ENCODE data around the gene TMEM176A. TPM values are rescaled to one million over a fixed set of nuclear protein-coding genes. Genes with fewer than 3 reads are reported as not detected.
A peak's percentile ranks its signal among the peaks of the same experiment; 100 is the strongest.

The TMEM176A gene
- total RNA-seq, 1 donor from 2014 or later = 57.4 TPM

DNA sequence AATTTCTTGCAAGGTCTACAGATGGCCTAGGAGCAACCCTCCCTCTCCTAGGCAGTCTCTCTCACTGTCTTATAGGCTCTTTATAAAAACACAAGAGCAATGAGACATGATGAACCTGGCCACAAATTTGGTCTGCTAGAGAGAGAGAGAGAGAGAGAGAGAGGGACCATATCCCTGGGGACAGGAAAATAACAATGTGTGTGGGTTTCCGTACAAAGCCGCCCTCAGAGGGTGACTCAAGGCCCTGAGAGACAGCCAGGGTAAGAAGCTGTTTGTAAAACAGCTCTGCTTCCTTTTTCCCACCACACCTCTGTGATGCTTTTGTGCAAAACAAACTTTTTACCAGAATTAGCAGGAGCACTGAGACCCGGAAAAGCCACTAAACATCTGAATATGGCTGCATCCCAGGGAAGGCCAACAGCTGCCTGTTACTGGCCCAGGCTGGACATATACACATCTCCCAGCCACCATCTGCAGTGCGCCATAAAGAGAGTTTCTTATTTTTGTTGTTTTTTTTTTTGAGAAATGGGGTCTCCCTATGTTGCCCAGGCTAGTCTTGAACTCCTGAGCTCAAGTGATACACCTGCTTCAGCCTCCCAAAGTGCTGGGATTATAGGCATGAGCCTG lies 45.0 kb upstream of the TMEM176A start:
- peak; percentile 58 to 74 for ATAC-seq
- Histone ChIP-seq H3K9me3 (no peaks in the 10 kb centered on the region), H3K4me3 (no peak overlapping the region), H3K27ac (peak overlapping the region; percentile 33), H3K27me3 (ENCODE audit: low read depth) (no peaks in the 10 kb centered on the region), H3K4me1 (peaks cover 25% of the 10 kb centered on the region), H3K36me3 (no peaks in the 10 kb centered on the region)
- TF ChIP-seq, protein P1, sequence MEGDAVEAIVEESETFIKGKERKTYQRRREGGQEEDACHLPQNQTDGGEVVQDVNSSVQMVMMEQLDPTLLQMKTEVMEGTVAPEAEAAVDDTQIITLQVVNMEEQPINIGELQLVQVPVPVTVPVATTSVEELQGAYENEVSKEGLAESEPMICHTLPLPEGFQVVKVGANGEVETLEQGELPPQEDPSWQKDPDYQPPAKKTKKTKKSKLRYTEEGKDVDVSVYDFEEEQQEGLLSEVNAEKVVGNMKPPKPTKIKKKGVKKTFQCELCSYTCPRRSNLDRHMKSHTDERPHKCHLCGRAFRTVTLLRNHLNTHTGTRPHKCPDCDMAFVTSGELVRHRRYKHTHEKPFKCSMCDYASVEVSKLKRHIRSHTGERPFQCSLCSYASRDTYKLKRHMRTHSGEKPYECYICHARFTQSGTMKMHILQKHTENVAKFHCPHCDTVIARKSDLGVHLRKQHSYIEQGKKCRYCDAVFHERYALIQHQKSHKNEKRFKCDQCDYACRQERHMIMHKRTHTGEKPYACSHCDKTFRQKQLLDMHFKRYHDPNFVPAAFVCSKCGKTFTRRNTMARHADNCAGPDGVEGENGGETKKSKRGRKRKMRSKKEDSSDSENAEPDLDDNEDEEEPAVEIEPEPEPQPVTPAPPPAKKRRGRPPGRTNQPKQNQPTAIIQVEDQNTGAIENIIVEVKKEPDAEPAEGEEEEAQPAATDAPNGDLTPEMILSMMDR (IDR thresholded peaks at IDR 0.05) = no peak
- no peak for DNase-seq
- intact Hi-C loops (cut with DNase I) = no loop called here

DNA sequence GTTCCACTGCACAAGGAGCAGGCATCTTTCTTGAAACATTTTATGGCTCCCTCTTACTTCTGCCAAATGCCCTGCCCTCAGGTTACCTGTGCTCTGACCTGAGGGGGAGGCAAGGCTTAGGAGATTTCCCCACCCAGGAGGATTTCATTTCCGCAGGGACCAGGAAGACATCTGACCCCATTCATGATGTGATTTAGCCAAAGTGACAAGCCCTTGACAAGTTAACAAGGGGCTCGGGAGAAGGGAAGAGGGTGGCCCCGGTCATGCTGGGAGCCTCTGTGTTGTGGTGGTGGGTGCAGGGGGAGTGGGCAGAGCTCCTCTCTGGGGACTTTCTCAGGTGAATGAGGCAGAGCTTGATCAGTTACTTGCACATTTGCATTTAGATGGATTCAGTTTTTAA lies 44.4 kb upstream of the TMEM176A start:
- no peaks in the 10 kb centered on the region for H3K36me3 ChIP-seq
- no peak for ATAC-seq
- no peaks in the 10 kb centered on the region for H3K9me3 ChIP-seq
- DNase-seq = no peak
- H3K27me3 ChIP-seq (ENCODE audit: low read depth) = no peaks in the 10 kb centered on the region
- intact Hi-C loops (cut with DNase I) = no loop called here
- peaks cover 25% of the 10 kb centered on the region for H3K4me1 ChIP-seq
- no peak overlapping the region for H3K4me3 ChIP-seq
- TF ChIP-seq, protein P1 (IDR thresholded peaks at IDR 0.05) = no peak
- H3K27ac ChIP-seq = peak overlapping the region; percentile 33

DNA sequence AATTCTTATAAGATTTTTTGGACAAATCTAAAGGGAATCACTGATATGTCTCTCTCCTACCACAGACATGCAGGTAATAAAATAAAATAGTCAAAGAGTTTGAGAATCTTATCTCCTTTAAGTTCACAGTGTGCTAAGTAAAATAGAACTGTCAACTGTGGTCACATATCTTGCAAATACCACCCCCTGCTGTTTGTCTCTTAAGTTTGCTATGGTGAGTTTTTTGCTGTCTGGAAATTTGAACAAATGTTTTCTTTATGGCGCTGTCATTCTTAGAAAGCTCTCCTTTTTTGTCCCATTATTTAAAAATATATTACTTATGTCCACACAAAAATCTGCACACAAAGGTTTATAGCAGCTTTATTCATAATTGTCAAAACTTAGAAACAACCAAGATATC lies 43.7 kb upstream of the TMEM176A start:
- Histone ChIP-seq H3K27ac (no peak overlapping the region), H3K27me3 (ENCODE audit: low read depth) (no peaks in the 10 kb centered on the region), H3K36me3 (no peaks in the 10 kb centered on the region), H3K4me3 (no peak overlapping the region), H3K9me3 (no peaks in the 10 kb centered on the region), H3K4me1 (peaks cover 25% of the 10 kb centered on the region)
- intact Hi-C loops (cut with DNase I) = no loop called here
- DNase-seq = no peak
- peak in 1 of 2 donors; percentile 51 for ATAC-seq
- TF ChIP-seq, protein P1 (IDR thresholded peaks at IDR 0.05) = peak; percentile 46

DNA sequence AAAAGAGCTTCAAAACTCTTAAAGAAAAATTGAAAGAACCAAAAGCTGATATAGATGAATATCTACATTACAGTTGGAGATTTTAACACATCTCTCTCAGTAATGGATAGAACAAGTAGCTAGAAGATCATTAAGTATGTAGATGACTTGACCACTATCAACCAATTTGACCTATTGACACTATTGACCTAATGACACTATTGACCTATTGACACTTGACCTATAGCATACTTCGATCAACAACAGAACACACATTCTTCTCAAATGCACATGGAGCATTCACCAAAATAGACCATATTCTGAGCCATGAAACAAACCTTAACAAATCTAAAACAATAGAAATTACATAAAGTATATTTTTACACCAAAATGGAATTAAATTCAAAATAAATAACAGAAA lies 41.1 kb upstream of the TMEM176A start:
- H3K27me3 ChIP-seq (ENCODE audit: low read depth) = no peaks in the 10 kb centered on the region
- no peaks in the 10 kb centered on the region for H3K36me3 ChIP-seq
- ATAC-seq (no peak), DNase-seq (no peak)
- H3K4me3 ChIP-seq = no peak overlapping the region
- no peaks in the 10 kb centered on the region for H3K9me3 ChIP-seq
- H3K27ac ChIP-seq = no peak overlapping the region
- intact Hi-C loops (cut with DNase I) = no loop called here
- H3K4me1 ChIP-seq = peaks cover 12% of the 10 kb centered on the region
- TF ChIP-seq, protein P1 (IDR thresholded peaks at IDR 0.05) = no peak

DNA sequence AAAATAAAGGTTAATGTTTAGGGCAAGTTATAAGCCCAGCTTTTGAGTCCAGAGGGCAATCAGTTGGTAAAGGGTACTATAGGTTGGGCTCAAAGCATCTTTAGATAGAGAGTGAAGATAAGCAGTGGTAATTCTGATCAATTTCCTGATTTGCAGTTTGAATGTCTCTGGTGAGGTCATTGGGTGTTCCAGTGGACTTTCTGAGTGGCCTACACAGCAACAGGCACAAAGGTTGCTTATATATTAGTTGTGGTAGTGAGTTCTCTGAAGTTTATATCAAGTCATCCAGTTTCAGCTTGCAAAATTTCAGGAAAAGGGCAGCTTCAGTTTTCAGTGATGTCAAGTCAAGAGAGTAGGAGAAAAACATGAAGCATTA lies 34.2 kb upstream of the TMEM176A start:
- Histone ChIP-seq H3K27ac (no peak overlapping the region), H3K9me3 (no peaks in the 10 kb centered on the region), H3K36me3 (no peaks in the 10 kb centered on the region), H3K27me3 (ENCODE audit: low read depth) (no peaks in the 10 kb centered on the region), H3K4me1 (no peaks in the 10 kb centered on the region), H3K4me3 (no peak overlapping the region)
- intact Hi-C loops (cut with DNase I) = no loop called here
- TF ChIP-seq, protein P1 (IDR thresholded peaks at IDR 0.05) = no peak
- ATAC-seq (no peak), DNase-seq (no peak)

Data from lower lobe of right lung (tissue), 2 donors.